ENCODE results near the gene VTN.

The VTN gene

DNA sequence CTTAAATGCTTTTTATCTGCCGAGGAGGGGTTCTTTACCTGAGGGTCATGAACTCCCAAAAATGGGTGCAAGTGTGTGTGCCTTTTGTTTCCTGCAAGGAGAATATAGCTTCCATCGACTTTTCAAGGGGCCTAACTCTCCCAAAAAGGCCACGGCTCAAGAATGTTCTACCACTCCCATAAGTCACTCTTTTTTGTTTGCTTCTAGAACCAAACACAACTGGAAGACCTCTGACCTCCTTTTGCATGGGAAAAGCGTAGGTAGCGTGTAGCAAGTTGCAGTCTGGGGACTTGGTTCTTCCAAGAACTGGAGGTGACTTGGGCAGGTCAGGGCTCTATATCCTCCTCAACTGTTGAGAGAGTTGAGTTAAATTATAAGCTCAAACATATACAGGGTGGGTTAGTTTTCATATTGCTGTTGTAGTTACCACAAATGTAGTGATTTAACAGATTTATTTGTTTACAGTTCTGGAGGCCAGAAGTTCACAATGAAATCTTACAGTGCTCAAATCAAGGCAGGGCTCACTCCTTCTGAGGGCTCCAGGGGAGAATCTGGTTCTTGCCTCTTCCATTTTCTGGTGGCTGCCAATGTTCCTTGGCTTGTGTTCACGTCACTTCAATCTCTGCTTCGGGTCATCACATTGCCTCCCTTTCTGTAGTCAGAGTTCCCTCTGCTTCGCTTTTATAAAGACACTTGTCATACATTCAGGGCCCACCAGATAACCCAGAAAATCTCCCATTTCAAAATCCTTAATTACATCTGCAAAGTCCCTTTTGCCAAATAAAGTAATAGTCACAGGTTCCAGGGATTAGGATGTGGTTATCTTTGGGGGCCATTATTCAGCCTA lies 49.7 kb downstream of the VTN start:
- no peak for DNase-seq (ENCODE audit: low spot score)

DNA sequence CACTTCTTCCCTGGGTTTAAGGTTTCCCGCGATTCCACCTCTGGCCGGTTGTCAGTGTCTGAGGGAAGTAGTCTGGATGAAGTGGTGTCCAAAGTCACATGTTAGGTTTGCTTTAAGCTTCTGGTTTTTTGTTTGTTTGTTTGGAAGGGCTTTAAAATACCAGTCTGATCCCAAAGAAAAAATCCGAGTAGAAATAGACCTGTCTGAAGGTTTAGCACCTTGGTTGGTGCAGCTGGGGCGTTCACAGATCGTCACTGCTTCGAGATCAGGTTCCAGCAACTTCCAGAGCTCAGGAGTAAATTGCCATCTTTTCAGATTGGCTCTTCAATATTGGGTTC lies 50.5 kb downstream of the VTN start:
- no peak for DNase-seq (ENCODE audit: low spot score)

DNA sequence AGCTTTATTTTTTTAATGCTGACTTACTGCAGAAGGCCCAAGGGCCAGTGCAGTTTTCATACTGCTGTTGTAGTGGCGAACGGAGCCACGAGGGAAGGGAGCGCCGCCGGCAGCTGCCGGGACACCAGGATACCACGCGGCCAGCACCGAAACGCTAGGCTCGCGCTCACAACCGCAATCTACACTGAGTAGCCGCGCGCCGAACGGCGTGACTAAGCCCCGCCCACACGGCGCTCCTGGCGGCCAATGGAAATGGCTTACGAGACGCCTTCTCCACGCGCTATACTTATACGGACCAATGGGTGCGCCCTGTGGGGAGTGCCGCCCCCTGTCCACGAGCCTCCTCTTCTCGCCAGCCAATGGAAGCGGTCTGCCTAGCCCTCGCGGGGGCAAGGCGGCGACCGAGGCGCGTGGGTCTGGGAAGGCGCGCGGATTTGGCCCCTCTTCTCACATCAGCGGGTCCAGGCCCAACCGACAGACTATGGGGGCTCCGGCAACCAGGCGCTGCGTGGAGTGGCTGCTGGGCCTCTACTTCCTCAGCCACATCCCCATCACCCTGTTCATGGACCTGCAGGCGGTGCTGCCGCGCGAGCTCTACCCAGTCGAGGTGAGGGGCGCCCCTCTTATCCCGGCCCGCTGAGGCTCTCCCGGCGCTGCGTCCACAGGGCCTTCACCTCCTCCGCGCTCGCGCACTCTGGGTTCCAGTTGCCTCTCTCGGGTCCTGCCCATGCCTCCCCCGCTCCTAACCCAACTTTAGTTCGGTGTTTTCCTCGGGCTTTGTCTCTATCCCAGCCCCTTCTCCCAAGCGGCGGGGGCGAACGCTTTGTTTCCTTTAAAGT lies 51.1 kb downstream of the VTN start, which contains the start of gene TMEM97:
Gene TMEM97, plus strand, starts transcription at position 442 of the 839 bp plus-strand sequence. Its CDS starts 40 bp downstream, at position 482.
- DNase-seq (ENCODE audit: low spot score), result peak; percentile 98

DNA sequence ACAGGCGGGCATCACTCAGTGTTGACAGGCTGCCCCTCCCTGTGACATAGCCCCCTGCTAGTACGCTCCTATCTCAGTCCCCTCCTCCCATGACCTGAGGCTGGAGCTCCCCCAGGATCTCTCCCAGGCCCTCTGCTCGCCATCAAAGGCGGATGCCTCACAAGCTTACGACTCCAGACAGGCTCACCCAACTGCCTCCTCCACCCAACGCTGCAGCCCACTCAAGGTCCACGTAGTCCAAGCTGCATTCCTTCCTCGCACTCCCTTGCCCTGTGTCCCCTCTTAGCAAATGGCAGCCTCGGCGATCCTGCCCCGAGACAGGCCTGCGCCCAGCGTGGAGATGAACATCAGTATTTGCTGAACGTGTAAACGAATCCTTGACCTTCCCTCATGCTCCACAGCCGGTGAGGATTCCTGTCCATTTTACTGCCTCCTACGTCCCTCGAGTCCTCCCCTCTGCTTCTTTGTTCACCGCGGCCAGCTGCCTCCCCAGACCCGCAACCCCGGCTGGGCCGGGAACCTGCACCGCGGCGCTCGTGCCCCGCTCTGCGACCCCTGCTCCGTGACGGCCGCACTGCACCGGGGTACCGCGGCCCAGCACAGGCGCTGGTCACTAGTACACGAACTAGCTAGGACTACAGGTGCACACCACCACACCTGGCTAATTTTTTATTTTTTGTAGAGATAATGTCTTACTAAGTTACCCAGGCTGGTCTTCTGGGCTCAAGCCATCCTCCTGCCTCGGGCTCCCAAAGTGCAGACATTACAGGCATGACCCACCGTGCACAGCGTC lies 51.9 kb downstream of the VTN start:
- DNase-seq (ENCODE audit: low spot score), result no peak

Measured in SW480 (cell line).